Coronary artery (tissue), 2 donors: ENCODE results near the gene NAB2.
"Not testable (repeated sequence)": the region's sequence is repeated elsewhere in the genome, so short reads cannot be mapped to it uniquely, and the experiment has no call there.

Source experiments
- DNase-seq: peaks from one replicate; pipeline ENCODE4 v3.0.0-alpha.2; 2017; ENCODE audit warnings: low spot score
- H3K27ac ChIP-seq, 2 donors: fragments of 200-600 bp; sonication (generic); one replicate each; pipeline ENCODE4 v1.5.1; 2016 to 2019
- H3K4me3 ChIP-seq: fragments of 200-600 bp; sonication (generic); 2 replicates; pipeline ENCODE4 v1.5.1; 2016; ENCODE audit warnings: mild to moderate bottlenecking, moderate library complexity
- CTCF ChIP-seq: fragments of 200-600 bp; sonication (generic); IDR thresholded peaks from one replicate; pipeline ENCODE4 v1.5.1; 2019; ENCODE audit warnings: antibody characterized with exemption

The NAB2 gene

GRCh38 chr12:57069523-57069922, 19.4 kb upstream of the NAB2 start:
- peak; percentile 79 for DNase-seq
- Histone ChIP-seq H3K4me3 (no peak overlapping the region), H3K27ac (peak overlapping the region; percentile 44 to 75)
- peak; percentile 81 for TF ChIP-seq CTCF

- H3K4me3 ChIP-seq = peak overlapping the region; percentile 41
- H3K27ac ChIP-seq = peak overlapping the region; percentile 32 to 70
- TF ChIP-seq CTCF = no peak
- no peak for DNase-seq
These were observed 16.3 kb upstream of the NAB2 start for GRCh38 chr12:57072661-57073060.

GRCh38 chr12:57073566-57074450, 15.1 kb upstream of the NAB2 start:
- DNase-seq, H3K4me3 ChIP-seq: not testable (repeated sequence)
- H3K27ac ChIP-seq = peak overlapping the region; percentile 32 to 62

- peak; percentile 99 for DNase-seq
- peak within 1 kb of the TSS; percentile 75 for H3K27ac ChIP-seq
- no peak for TF ChIP-seq CTCF
- H3K4me3 ChIP-seq = peak within 1 kb of the TSS; percentile 80
These were observed 10.2 kb upstream of the NAB2 start, which contains the start of gene NEMP1 for GRCh38 chr12:57078519-57079404. TSS of gene NEMP1 (minus strand) at chr12:57078791. CDS start at chr12:57078745, 46 bp downstream.

GRCh38 chr12:57079821-57080220, 9.1 kb upstream of the NAB2 start:
- TF ChIP-seq CTCF = no peak
- no peak overlapping the region for H3K4me3 ChIP-seq
- H3K27ac ChIP-seq = peak overlapping the region in 1 of 2 donors; percentile 75
- no peak for DNase-seq

GRCh38 chr12:57080855-57081254, 8.1 kb upstream of the NAB2 start:
- H3K27ac ChIP-seq = no peak overlapping the region
- no peak overlapping the region for H3K4me3 ChIP-seq
- TF ChIP-seq CTCF = no peak
- DNase-seq = no peak

GRCh38 chr12:57085999-57086492, 2.9 kb upstream of the NAB2 start:
- peak overlapping the region; percentile 98 to 99 for H3K27ac ChIP-seq
- TF ChIP-seq CTCF = no peak
- H3K4me3 ChIP-seq = peak overlapping the region; percentile 97
- no peak for DNase-seq
